ENCODE measurements around the gene FBXO31. TPM values are rescaled to one million over a fixed set of nuclear protein-coding genes. Genes with fewer than 3 reads are reported as not detected.

Gene FBXO31
- total and polyA plus RNA-seq, 2 donors from 2014 or later = 12.5 to 34.9 TPM

- intact Hi-C loops (cut with DNase I) = loop anchor here (10.0 kb wide), 1 partner anchor 204 kb away; no protein-coding TSS in a partner anchor
- Histone ChIP-seq H3K4me3 (ENCODE audit: low read length in 3 of 3) (no peak overlapping the region), H3K27me3 (ENCODE audit: control insufficient read depth, insufficient read depth, low read length) (no peaks in the 10 kb centered on the region), H3K36me3 (ENCODE audit: control insufficient read depth in 2 of 3, insufficient read depth in 3 of 3, low read length in 3 of 3) (peaks cover 2 to 60% (median 26%) of the 10 kb centered on the region in 3 donors), H3K9ac (ENCODE audit: low read length in 3 of 3) (no peak overlapping the region), H3K4me1 (ENCODE audit: control insufficient read depth in 2 of 3, insufficient read depth in 2 of 3, low read depth in 1 of 3, low read length in 3 of 3) (no peaks in the 10 kb centered on the region), H3K27ac (ENCODE audit: low read depth in 2 of 2, low read length in 2 of 2) (no peak overlapping the region), H3K9me3 (ENCODE audit: control insufficient read depth in 2 of 3, insufficient read depth in 1 of 3, low read length in 3 of 3) (no peaks in the 10 kb centered on the region)
- DNase-seq = no peak
- TF ChIP-seq CTCF (IDR thresholded peaks at IDR 0.05; ENCODE audit: borderline replicate concordance, extremely low read depth, insufficient read depth) = no peak
- FAIRE-seq = no peak
Measured at GRCh38 chr16:87420026-87421002, 36.7 kb upstream of the FBXO31 start.

GRCh38 chr16:87418644-87419043 lies 35.1 kb upstream of the FBXO31 start:
- H3K27ac ChIP-seq (ENCODE audit: low read depth in 2 of 2, low read length in 2 of 2) = no peak overlapping the region
- DNase-seq = no peak
- FAIRE-seq = no peak
- H3K4me3 ChIP-seq (ENCODE audit: low read length in 3 of 3) = no peak overlapping the region
- H3K9ac ChIP-seq (ENCODE audit: low read length in 3 of 3) = no peak overlapping the region
- H3K4me1 ChIP-seq (ENCODE audit: control insufficient read depth in 2 of 3, insufficient read depth in 2 of 3, low read depth in 1 of 3, low read length in 3 of 3) = no peaks in the 10 kb centered on the region
- H3K9me3 ChIP-seq (ENCODE audit: control insufficient read depth in 2 of 3, insufficient read depth in 1 of 3, low read length in 3 of 3) = no peaks in the 10 kb centered on the region
- H3K36me3 ChIP-seq (ENCODE audit: control insufficient read depth in 2 of 3, insufficient read depth in 3 of 3, low read length in 3 of 3) = peaks cover 2 to 56% (median 25%) of the 10 kb centered on the region in 3 donors
- TF ChIP-seq CTCF (IDR thresholded peaks at IDR 0.05; ENCODE audit: borderline replicate concordance, extremely low read depth, insufficient read depth) = no peak
- intact Hi-C loops (cut with DNase I) = no loop called here
- no peaks in the 10 kb centered on the region for H3K27me3 ChIP-seq (ENCODE audit: control insufficient read depth, insufficient read depth, low read length)

GRCh38 chr16:87418216-87418615 lies 34.6 kb upstream of the FBXO31 start:
- Histone ChIP-seq H3K27me3 (ENCODE audit: control insufficient read depth, insufficient read depth, low read length) (no peaks in the 10 kb centered on the region), H3K9me3 (ENCODE audit: control insufficient read depth in 2 of 3, insufficient read depth in 1 of 3, low read length in 3 of 3) (no peaks in the 10 kb centered on the region), H3K9ac (ENCODE audit: low read length in 3 of 3) (no peak overlapping the region), H3K4me1 (ENCODE audit: control insufficient read depth in 2 of 3, insufficient read depth in 2 of 3, low read depth in 1 of 3, low read length in 3 of 3) (no peaks in the 10 kb centered on the region), H3K27ac (ENCODE audit: low read depth in 2 of 2, low read length in 2 of 2) (no peak overlapping the region), H3K36me3 (ENCODE audit: control insufficient read depth in 2 of 3, insufficient read depth in 3 of 3, low read length in 3 of 3) (peaks cover 2 to 56% (median 25%) of the 10 kb centered on the region in 3 donors), H3K4me3 (ENCODE audit: low read length in 3 of 3) (no peak overlapping the region)
- FAIRE-seq (no peak), DNase-seq (no peak)
- intact Hi-C loops (cut with DNase I) = no loop called here
- no peak for TF ChIP-seq CTCF (IDR thresholded peaks at IDR 0.05; ENCODE audit: borderline replicate concordance, extremely low read depth, insufficient read depth)

Measured in kidney (tissue), 14 donors.